ENCODE measurements around the gene MYRIP. TPM values are rescaled to one million over a fixed set of nuclear protein-coding genes. Genes with fewer than 3 reads are reported as not detected.

Gene MYRIP
- total and polyA plus RNA-seq, 2 of the 4 experiments (the other 2 are of a cell fraction): not detected

- ATAC-seq (ENCODE audit: low read depth): no peak
Measured at GRCh38 chr3:39892068-39892467, 82.7 kb downstream of the MYRIP start.

More at GRCh38 chr3:39892068-39892467, 82.7 kb downstream of the MYRIP start:
- Histone ChIP-seq H4K5ac (ENCODE audit: low read depth, low read length) (no peak overlapping the region), H3K36me3 (ENCODE audit: control insufficient read depth, insufficient read depth, low read length) (no peaks in the 10 kb centered on the region), H4K20me1 (ENCODE audit: insufficient read depth, low read length) (no peaks in the 10 kb centered on the region), H4K8ac (ENCODE audit: low read depth in 2 of 2, low read length in 2 of 2) (no peak overlapping the region), H3K4me1 (ENCODE audit: control insufficient read depth, insufficient read depth, low read length) (no peaks in the 10 kb centered on the region), H4K91ac (ENCODE audit: insufficient read depth, low read depth, low read length) (no peak overlapping the region), H3K4me2 (ENCODE audit: low read depth, low read length) (no peak overlapping the region), H3K4ac (ENCODE audit: low read depth, low read length) (no peak overlapping the region), H2BK15ac (ENCODE audit: low read depth, low read length) (no peak overlapping the region), H2AK5ac (ENCODE audit: low read depth, low read length) (no peak overlapping the region), H3K18ac (ENCODE audit: low read depth, low read length) (no peak overlapping the region), H3K9ac (ENCODE audit: low read depth, low read length) (no peak overlapping the region), H3K56ac (ENCODE audit: extremely low read depth, insufficient read depth, low read length) (no peak overlapping the region), H3K23ac (ENCODE audit: low read depth, low read length) (no peak overlapping the region), H3K9me3 (ENCODE audit: control insufficient read depth, insufficient read depth, low read length) (peaks cover 4% of the 10 kb centered on the region), H3K27ac (ENCODE audit: insufficient read depth, low read length) (no peak overlapping the region), H2BK20ac (ENCODE audit: low read depth, low read length) (no peak overlapping the region), H2AFZ (replicated peaks; ENCODE audit: low read length, poor library complexity) (no peak overlapping the region), H2AK9ac (replicated peaks; ENCODE audit: low read depth, low read length, poor library complexity) (no peak overlapping the region), H3K4me3 (ENCODE audit: insufficient read depth, low read depth, low read length) (no peak overlapping the region), H3K9me1 (ENCODE audit: insufficient read depth, low read length) (no peaks in the 10 kb centered on the region), H3K27me3 (ENCODE audit: control insufficient read depth, insufficient read depth, low read length) (no peaks in the 10 kb centered on the region), H2BK5ac (ENCODE audit: low read depth, low read length, poor library complexity, severe bottlenecking) (no peak overlapping the region), H3K79me1 (ENCODE audit: low read depth in 1 of 2, low read length in 2 of 2) (no peaks in the 10 kb centered on the region), H3K14ac (replicated peaks; ENCODE audit: low read depth, low read length) (no peak overlapping the region), H2BK120ac (ENCODE audit: low read depth, low read length) (no peak overlapping the region)
- dilution Hi-C loops (cut with HindIII; ENCODE audit: low sequenced_read_pairs, unreplicated experiment): no loop called here
- intact Hi-C loops (cut with micrococcal nuclease): no loop called here
- 0% methylated on average over 1 of the region's 1 CpG; no CpG with 5 or more reads in 1 of the 2 experiments for WGBS, 2 experiments (ENCODE audit: extremely low coverage in 2 of 2, insufficient read length in 1 of 2)
- in situ Hi-C loops (cut with MboI; ENCODE audit: low sequenced_read_pairs): no loop called here
- ChIA-PET CTCF (no interaction called here), POLR2A (ENCODE audit: unreplicated experiment) (no interaction called here)
- no peak for DNase-seq
- no TSS peak for BruUV-seq (replicated peaks)
- TF ChIP-seq POLR2A (IDR thresholded peaks at IDR 0.05; ENCODE audit: low read depth, low read length) (no peak), CHD1 (IDR thresholded peaks at IDR 0.05; ENCODE audit: low read depth, low read length) (no peak), MAFK (IDR thresholded peaks at IDR 0.05; ENCODE audit: low read depth, low read length) (no peak), ELK1 (IDR thresholded peaks at IDR 0.05; ENCODE audit: borderline replicate concordance, low read depth, low read length) (no peak), USF2 (IDR thresholded peaks at IDR 0.05; ENCODE audit: low read depth, low read length) (no peak), MXI1 (IDR thresholded peaks at IDR 0.05; ENCODE audit: borderline replicate concordance, low read depth, low read length) (no peak), SMC3 (IDR thresholded peaks at IDR 0.05; ENCODE audit: low read depth, low read length) (no peak), NFE2L2 (IDR thresholded peaks at IDR 0.05; ENCODE audit: low read depth, low read length) (no peak), BHLHE40 (IDR thresholded peaks at IDR 0.05; ENCODE audit: low read depth, low read length) (no peak), CEBPB (IDR thresholded peaks at IDR 0.05; ENCODE audit: low read depth, low read length) (no peak), FOS (IDR thresholded peaks at IDR 0.05; ENCODE audit: low read depth, low read length) (no peak), RAD21 (IDR thresholded peaks at IDR 0.05; ENCODE audit: low read length) (no peak), MAZ (IDR thresholded peaks at IDR 0.05; ENCODE audit: borderline replicate concordance, low read depth, low read length) (no peak), CTCF (conservative IDR thresholded peaks at IDR 0.05; ENCODE audit: low read depth, low read length) (no peak)
